Tibial artery (tissue), 4 donors: ENCODE results near the gene POLRMT.
A peak's percentile ranks its signal among the peaks of the same experiment; 100 is the strongest.

Experiments used
- DNase-seq, 2 donors: peaks; one replicate each; pipeline ENCODE4 v3.0.0-alpha.2; 2019
- H3K27ac ChIP-seq, 2 donors: fragments of 200-600 bp; sonication (generic) in 1 of 2; 1 replicate in 1 of 2; 2 replicates in 1 of 2; pipeline ENCODE4 v1.5.1; 2018 to 2019; ENCODE audit warnings: mild to moderate bottlenecking in 1 of 2
- H3K27me3 ChIP-seq, 2 donors: fragments of 200-600 bp; sonication (generic) in 1 of 2; one replicate each; pipeline versions ENCODE4 v1.5.1 to v1.6.0; 2016 to 2019
- H3K36me3 ChIP-seq, 3 donors: fragments of 200-600 bp; sonication (generic) in 2 of 3; one replicate each; pipeline ENCODE4 v1.5.1; 2016 to 2019; ENCODE audit warnings: mild to moderate bottlenecking in 2 of 3
- H3K4me1 ChIP-seq, 4 donors: fragments of 200-600 bp; sonication (generic) in 2 of 4; 1 replicate in 3 of 4; 2 replicates in 1 of 4; pipeline ENCODE4 v1.5.1; 2016 to 2019
- H3K4me3 ChIP-seq, 2 donors: fragments of 200-600 bp; sonication (generic) in 1 of 2; 1 replicate in 1 of 2; 2 replicates in 1 of 2; pipeline ENCODE4 v1.5.1; 2018 to 2019; ENCODE audit warnings: mild to moderate bottlenecking in 2 of 2
- H3K9me3 ChIP-seq, 3 donors: fragments of 200-600 bp; sonication (generic) in 1 of 3; one replicate each; pipeline ENCODE4 v1.5.1; 2016 to 2019
- intact Hi-C: fragments of 100-400 bp; cut with DNase I; formaldehyde crosslinking; loops from one replicate; pipeline ENCODE4 v1.15.0; 2023; ENCODE audit warnings: low total_unique reads
- TF ChIP-seq, protein P1 (sequence below), 2 experiments: fragments of 200-600 bp in 1 of 2; fragments of 450-650 bp in 1 of 2; IDR thresholded peaks; one replicate each; pipeline ENCODE4 v1.5.1; 2017 to 2019; ENCODE audit warnings: antibody characterized with exemption in 2 of 2, mild to moderate bottlenecking in 1 of 2, moderate library complexity in 1 of 2

The POLRMT gene

DNA sequence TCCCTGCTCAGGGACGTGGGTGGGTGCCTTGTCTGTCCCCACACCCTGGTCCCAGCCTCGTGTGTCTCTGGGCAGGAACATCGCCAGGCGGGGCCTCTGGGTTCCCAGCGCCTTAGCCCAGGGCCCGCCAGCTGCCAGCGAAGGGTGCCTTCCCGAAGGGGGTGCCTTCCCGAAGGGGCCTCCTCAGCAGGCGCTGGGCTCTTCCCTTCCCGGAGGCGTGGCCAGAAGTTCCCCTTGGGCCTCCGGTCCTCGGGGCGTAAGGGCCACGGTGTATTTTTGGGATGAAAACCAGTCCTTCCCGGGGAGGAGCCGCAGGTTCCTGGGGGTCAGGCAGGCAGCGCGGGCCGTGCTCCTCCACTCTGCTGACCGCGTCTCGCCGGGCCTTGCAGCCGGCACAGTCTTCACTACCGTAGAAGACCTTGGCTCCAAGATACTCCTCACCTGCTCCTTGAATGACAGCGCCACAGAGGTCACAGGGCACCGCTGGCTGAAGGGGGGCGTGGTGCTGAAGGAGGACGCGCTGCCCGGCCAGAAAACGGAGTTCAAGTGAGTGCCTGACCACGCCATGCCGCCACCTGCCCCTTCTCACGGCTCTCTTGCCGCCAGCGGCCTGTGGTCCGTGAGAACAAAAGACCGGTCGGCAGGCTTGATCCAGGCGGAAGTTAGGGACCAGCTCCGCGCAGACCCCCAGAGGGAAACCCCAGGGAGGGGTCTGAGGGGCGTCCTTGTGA lies 54.1 kb downstream of the POLRMT start:
- Histone ChIP-seq H3K4me3 (no peak overlapping the region), H3K36me3 (peaks cover 41 to 58% (median 41%) of the 10 kb centered on the region in 3 donors), H3K27ac (no peak overlapping the region), H3K4me1 (peaks cover 0 to 35% (median 22%) of the 10 kb centered on the region in 4 donors), H3K9me3 (no peaks in the 10 kb centered on the region), H3K27me3 (peaks cover 0 to 14% of the 10 kb centered on the region in 2 donors)
- DNase-seq = no peak
- intact Hi-C loops = no loop called here
- TF ChIP-seq, protein P1, sequence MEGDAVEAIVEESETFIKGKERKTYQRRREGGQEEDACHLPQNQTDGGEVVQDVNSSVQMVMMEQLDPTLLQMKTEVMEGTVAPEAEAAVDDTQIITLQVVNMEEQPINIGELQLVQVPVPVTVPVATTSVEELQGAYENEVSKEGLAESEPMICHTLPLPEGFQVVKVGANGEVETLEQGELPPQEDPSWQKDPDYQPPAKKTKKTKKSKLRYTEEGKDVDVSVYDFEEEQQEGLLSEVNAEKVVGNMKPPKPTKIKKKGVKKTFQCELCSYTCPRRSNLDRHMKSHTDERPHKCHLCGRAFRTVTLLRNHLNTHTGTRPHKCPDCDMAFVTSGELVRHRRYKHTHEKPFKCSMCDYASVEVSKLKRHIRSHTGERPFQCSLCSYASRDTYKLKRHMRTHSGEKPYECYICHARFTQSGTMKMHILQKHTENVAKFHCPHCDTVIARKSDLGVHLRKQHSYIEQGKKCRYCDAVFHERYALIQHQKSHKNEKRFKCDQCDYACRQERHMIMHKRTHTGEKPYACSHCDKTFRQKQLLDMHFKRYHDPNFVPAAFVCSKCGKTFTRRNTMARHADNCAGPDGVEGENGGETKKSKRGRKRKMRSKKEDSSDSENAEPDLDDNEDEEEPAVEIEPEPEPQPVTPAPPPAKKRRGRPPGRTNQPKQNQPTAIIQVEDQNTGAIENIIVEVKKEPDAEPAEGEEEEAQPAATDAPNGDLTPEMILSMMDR (IDR thresholded peaks at IDR 0.05) = no peak

DNA sequence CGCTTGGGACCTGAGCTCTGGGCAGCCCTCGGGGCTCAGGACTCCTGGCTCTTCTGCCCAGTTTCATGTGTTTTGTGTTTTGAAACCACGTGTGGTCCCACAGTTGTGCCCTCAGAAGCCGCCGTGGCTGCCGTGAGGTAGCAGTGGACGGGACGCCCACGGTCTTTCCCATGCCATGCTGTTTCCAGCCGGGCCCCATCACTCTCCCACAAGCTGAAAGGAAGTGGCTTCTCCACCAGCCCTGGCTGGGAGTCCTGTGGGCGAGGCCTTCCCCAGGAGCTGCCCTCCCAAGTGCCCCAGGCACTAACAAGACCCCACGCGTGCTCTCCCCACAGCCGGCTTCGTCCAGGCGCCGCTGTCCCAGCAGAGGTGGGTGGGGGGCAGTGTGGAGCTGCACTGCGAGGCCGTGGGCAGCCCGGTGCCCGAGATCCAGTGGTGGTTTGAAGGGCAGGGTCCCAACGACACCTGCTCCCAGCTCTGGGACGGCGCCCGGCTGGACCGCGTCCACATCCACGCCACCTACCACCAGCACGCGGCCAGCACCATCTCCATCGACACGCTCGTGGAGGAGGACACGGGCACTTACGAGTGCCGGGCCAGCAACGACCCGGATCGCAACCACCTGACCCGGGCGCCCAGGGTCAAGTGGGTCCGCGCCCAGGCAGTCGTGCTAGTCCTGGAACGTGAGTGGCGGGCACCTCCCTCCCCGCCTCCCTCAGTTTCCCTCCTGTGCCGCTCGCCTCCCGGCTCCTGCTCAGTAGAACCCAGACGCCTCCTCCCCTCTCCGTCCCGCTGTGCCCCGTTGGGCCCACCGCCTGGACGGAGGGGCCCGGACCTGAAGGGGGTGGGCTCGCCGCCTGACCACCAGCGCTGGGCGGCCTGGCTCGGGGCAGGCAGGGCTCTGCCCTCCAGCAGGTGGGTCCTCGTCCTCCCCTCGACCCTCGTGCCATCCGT lies 55.6 kb downstream of the POLRMT start:
- DNase-seq = no peak
- Histone ChIP-seq H3K4me3 (no peak overlapping the region), H3K9me3 (no peaks in the 10 kb centered on the region), H3K27ac (no peak overlapping the region), H3K27me3 (peaks cover 0 to 7% of the 10 kb centered on the region in 2 donors), H3K36me3 (peaks cover 32 to 48% (median 33%) of the 10 kb centered on the region in 3 donors), H3K4me1 (peaks cover 0 to 44% (median 33%) of the 10 kb centered on the region in 4 donors)
- intact Hi-C loops = no loop called here
- TF ChIP-seq, protein P1 (IDR thresholded peaks at IDR 0.05) = no peak

GRCh38 chr19:576768-577438 lies 56.4 kb downstream of the POLRMT start:
- Histone ChIP-seq H3K4me3 (no peak overlapping the region), H3K4me1 (peaks cover 0 to 44% (median 33%) of the 10 kb centered on the region in 4 donors), H3K27ac (no peak overlapping the region), H3K36me3 (peaks cover 23 to 40% (median 27%) of the 10 kb centered on the region in 3 donors), H3K9me3 (no peaks in the 10 kb centered on the region), H3K27me3 (peaks cover 0 to 4% of the 10 kb centered on the region in 2 donors)
- intact Hi-C loops = no loop called here
- TF ChIP-seq, protein P1 (IDR thresholded peaks at IDR 0.05) = no peak
- DNase-seq = no peak

DNA sequence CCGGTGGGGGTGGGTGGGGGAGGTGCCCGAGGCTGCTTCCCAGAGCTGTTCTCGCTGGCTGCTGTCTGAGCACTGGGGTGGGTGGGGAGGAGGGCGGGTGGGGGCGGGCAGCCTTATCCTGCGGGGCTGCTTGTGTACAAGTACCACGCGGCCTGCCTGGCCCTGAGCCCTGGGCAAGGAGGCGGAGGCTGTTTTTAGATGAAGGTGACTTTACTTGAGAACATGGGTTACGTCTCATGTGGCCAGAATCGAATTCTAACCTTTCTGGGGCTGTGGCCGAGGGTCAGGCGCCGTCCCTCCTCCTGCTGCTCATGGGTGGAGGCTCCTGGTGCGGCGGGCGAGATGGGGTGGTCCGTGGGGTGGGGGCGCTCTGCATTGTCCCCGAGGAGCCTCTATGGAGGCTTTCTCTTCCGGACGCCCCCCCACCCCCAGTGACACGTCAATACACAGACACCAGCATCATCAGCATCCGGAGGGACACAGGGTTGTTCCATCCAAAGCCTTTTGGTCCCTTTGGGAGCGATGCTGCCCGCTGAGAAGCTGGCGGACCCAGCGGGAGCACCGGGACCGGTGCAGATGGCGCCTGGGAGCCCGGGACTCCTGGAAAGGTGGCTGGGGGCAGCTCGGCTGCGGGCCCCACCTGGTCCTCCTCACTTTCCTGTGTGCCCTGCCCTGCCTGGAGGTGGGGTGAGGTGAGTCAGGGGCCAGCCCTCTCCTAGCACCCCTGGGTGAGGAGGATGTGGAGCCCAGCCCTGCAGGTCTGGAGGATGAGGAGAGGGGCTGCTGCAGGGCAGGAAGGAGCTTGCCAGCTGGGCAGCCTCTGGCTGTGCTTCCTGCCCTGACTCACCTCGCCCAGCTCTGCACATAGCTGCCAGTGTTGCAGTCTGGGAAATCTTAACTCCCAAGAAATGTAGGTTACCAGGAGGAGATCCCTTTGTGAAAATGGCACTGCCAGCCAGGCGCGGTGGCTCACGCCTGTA lies 57.5 kb downstream of the POLRMT start:
- Histone ChIP-seq H3K9me3 (no peaks in the 10 kb centered on the region), H3K4me3 (peak overlapping the region; percentile 12 to 15), H3K4me1 (peaks cover 0 to 52% (median 42%) of the 10 kb centered on the region in 4 donors), H3K27me3 (no peaks in the 10 kb centered on the region), H3K27ac (no peak overlapping the region), H3K36me3 (peaks cover 15 to 29% (median 16%) of the 10 kb centered on the region in 3 donors)
- no peak for DNase-seq
- TF ChIP-seq, protein P1 (IDR thresholded peaks at IDR 0.05) = no peak
- intact Hi-C loops = no loop called here
